HUES48 (cell line): ENCODE measurements around the gene HEPN1.

Experiments
- H3K27ac ChIP-seq: one replicate; pipeline ENCODE4 v1.7.0; 2013; ENCODE audit warnings: low read depth, low read length, inconsistent platforms
- H3K27me3 ChIP-seq: 2 replicates; pipeline ENCODE4 v1.6.1; 2013; ENCODE audit warnings: mild to moderate bottlenecking, low read length; ENCODE audit not compliant: control insufficient read depth, insufficient read depth
- H3K36me3 ChIP-seq: 2 replicates; pipeline ENCODE4 v1.6.1; 2013; ENCODE audit warnings: low read length; ENCODE audit not compliant: control insufficient read depth, insufficient read depth
- H3K4me1 ChIP-seq: 2 replicates; pipeline ENCODE4 v1.6.1; 2013; ENCODE audit warnings: mild to moderate bottlenecking, low read length; ENCODE audit not compliant: control insufficient read depth, insufficient read depth
- H3K4me3 ChIP-seq: 2 replicates; pipeline ENCODE4 v1.5.1; 2013; ENCODE audit warnings: mild to moderate bottlenecking, low read depth, low read length
- H3K9ac ChIP-seq: 2 replicates; pipeline ENCODE4 v1.6.1; 2013; ENCODE audit warnings: mild to moderate bottlenecking, low read depth, low read length, moderate library complexity
- H3K9me3 ChIP-seq: 2 replicates; pipeline ENCODE4 v1.6.1; 2013; ENCODE audit warnings: low read length; ENCODE audit not compliant: control insufficient read depth, insufficient read depth

Gene HEPN1

DNA sequence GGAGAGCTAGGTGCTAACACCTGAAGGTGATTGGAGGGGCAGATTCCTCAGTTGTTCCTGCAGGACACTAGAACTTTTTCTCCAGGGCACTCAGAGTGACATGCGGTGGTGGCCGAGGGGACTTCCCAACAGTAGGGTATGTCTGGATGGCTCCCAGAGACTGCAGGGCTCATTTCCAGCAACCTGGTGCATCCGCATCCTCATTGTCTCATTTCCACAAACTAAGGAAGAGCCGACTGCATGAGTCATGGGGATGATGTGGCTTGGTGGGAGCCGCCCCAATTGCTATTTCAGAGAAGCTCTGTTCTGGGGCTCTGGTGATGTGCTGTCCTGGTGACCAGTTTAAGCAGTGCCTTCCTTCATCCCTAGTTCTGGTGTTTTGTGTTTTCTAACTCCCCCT is 18.6 kb upstream of the HEPN1 start:
- H3K4me1 ChIP-seq = peaks cover 10% of the 10 kb centered on the region; the same call in 1 of the 2 replicates
- no peak overlapping the region for H3K9ac ChIP-seq

GRCh38 chr11:124902616-124903015 is 16.4 kb upstream of the HEPN1 start:
- Histone ChIP-seq H3K36me3 (no peaks in the 10 kb centered on the region), H3K27ac (no peak overlapping the region), H3K4me1 (peaks cover 10% of the 10 kb centered on the region; the same call in 1 of the 2 replicates), H3K27me3 (peaks cover 3% of the 10 kb centered on the region; the same call in 1 of the 2 replicates), H3K9me3 (no peaks in the 10 kb centered on the region), H3K4me3 (no peak overlapping the region), H3K9ac (no peak overlapping the region)

More for the DNA sequence above, 18.6 kb upstream of the HEPN1 start:
- no peak overlapping the region for H3K4me3 ChIP-seq
- H3K9me3 ChIP-seq = no peaks in the 10 kb centered on the region
- peak overlapping the region; percentile 14 for H3K27ac ChIP-seq
- H3K36me3 ChIP-seq = no peaks in the 10 kb centered on the region
- H3K27me3 ChIP-seq = peaks cover 3% of the 10 kb centered on the region; the same call in 1 of the 2 replicates

DNA sequence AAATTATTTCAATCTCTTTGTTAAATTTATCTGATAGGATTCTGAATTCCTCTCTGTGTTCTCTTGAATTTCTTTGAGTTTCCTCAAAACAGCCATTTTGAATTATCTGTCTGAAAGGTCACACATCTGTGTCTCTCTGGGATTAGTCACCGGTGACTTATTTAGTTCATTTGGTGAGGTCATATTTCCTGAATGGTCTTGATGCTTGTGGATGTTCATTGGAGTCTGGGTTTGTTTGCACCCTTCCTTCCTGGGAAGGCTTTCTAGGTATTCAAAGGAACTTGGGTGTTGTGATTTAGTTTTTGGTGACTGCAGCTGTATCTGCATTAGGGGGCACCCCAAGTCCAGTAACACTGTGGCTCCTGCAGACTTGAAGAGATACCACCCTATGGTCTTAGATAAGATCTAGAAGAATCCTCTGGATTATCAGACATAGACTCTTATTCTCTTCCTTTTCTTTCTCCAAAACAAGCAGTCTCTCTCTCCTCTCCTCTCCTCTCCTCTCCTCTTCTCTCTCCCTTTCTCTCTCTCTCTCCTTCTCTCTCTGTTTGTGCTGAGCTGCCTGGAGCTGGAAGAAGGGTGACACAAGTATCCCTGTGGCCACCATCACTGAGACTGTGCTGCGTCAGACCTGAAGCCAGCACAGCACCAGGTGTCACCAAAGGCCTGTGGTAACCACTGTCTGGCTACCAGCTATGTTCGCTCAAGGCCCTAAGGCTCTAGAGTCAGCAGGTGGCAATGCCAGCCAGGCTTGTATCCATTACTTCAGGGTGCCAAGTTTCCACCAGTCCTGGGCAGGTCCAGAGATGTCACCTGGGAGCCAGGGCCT is 3.3 kb upstream of the HEPN1 start:
- Histone ChIP-seq H3K4me1 (0 out of 2 replicates have a peak, but pooled peaks cover 5% of the 10 kb centered on the region), H3K27ac (no peak overlapping the region), H3K9ac (no peak overlapping the region), H3K27me3 (peaks cover 34% of the 10 kb centered on the region), H3K9me3 (no peaks in the 10 kb centered on the region; the same call in 1 of the 2 replicates), H3K36me3 (no peaks in the 10 kb centered on the region), H3K4me3 (no peak overlapping the region)

DNA sequence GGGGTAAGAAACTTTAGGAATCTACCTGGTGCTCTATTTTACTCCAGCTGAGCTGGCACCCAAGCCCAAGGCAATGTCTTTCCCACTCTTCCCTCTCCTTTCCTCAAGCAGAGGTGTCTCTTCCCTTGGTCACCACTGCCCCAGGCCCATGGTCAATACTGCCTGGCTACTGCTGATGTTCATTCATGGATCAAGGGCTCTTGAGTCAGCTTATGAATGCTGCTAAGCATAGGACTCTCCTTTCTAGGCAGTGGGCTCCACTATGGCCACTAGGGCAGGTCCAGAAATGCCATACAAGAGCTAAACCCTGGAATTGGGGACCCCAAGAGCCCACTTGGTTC is 2.7 kb upstream of the HEPN1 start:
- no peaks in the 10 kb centered on the region; the same call in 1 of the 2 replicates for H3K9me3 ChIP-seq
- no peaks in the 10 kb centered on the region for H3K36me3 ChIP-seq
- no peak overlapping the region for H3K9ac ChIP-seq
- no peak overlapping the region for H3K27ac ChIP-seq
- H3K27me3 ChIP-seq = peaks cover 40% of the 10 kb centered on the region
- no peak overlapping the region for H3K4me3 ChIP-seq
- H3K4me1 ChIP-seq = 0 out of 2 replicates have a peak, but pooled peaks cover 5% of the 10 kb centered on the region

DNA sequence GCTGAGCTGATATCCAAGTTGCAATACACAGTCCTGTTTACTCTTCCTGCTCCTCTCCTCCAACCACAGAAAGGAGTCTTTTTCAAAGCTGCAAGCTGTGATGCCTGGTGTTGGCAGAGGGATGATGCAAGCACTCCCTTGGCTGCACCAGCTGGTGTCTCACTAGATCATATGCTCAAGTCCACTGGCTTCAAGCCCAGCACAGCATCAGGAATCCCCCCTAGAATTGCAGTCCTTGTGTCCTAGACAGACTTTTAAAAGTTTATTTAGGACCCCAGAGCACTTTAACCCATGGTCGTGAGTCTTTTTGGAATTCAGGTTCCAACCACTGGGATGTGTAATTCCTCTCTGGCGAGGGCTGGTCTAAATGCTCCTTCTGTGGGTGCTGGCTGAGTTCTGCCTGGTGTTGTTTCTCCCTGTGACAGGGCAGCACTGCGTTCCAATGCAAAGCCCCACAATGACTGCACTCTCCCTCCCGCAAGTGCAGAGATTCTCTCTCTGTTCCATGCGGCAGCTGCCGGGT is 1.9 kb upstream of the HEPN1 start:
- 0 out of 2 replicates have a peak, but pooled peaks cover 5% of the 10 kb centered on the region for H3K4me1 ChIP-seq
- no peaks in the 10 kb centered on the region; the same call in 1 of the 2 replicates for H3K9me3 ChIP-seq
- no peaks in the 10 kb centered on the region for H3K36me3 ChIP-seq
- no peak overlapping the region for H3K4me3 ChIP-seq
- H3K27ac ChIP-seq = no peak overlapping the region
- no peak overlapping the region for H3K9ac ChIP-seq
- peaks cover 48% of the 10 kb centered on the region for H3K27me3 ChIP-seq

DNA sequence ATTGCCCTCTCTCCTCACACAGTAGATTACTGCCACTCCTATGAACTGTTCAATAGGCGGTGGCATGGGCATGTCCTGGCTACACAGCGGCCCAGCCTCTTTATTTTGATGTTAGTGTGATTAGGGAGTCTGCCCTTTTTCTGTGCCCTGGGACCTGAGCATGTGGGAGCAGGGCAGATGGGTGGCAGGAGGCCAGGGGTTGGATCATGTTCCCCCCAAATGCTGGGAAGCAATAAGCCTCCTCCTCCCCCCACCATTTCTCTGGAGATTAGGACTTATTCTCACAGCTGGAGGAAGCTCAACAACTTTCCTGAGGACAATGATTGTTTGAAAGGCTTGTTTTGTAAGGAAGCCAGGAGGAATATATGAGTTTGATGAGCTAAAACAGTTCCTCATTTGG is 848 bp downstream of the HEPN1 start:
- Histone ChIP-seq H3K27me3 (peaks cover 74% of the 10 kb centered on the region), H3K9ac (no peak overlapping the region), H3K4me3 (no peak overlapping the region)

DNA sequence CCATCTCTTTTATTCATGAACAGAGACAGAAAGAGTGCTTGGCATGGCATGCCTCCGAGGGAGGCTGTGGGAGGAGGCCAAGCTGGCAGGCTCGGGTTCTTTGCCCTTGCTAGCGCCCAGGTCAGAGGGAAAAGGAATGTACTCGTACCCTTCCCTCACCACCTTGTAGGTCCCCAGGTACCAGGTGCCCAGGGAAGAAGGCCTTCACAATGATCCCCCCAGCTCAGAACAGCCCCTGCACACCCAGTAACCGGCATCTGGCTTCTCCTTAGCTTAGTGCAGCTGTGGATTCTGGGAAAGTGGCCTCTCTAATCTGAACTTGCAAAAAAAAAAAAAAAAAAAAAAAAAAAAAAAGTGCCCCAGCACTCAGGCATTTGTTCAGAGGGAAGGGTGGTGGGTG is 1.3 kb downstream of the HEPN1 start:
- Histone ChIP-seq H3K27me3 (peaks cover 74% of the 10 kb centered on the region), H3K4me3 (peak overlapping the region; percentile 55), H3K9me3 (no peaks in the 10 kb centered on the region), H3K36me3 (no peaks in the 10 kb centered on the region), H3K4me1 (0 out of 2 replicates have a peak, but pooled peaks cover 5% of the 10 kb centered on the region), H3K9ac (no peak overlapping the region), H3K27ac (no peak overlapping the region)

More for the DNA sequence above, 848 bp downstream of the HEPN1 start:
- H3K27ac ChIP-seq = no peak overlapping the region
- H3K36me3 ChIP-seq = no peaks in the 10 kb centered on the region
- H3K4me1 ChIP-seq = 0 out of 2 replicates have a peak, but pooled peaks cover 5% of the 10 kb centered on the region
- H3K9me3 ChIP-seq = no peaks in the 10 kb centered on the region

DNA sequence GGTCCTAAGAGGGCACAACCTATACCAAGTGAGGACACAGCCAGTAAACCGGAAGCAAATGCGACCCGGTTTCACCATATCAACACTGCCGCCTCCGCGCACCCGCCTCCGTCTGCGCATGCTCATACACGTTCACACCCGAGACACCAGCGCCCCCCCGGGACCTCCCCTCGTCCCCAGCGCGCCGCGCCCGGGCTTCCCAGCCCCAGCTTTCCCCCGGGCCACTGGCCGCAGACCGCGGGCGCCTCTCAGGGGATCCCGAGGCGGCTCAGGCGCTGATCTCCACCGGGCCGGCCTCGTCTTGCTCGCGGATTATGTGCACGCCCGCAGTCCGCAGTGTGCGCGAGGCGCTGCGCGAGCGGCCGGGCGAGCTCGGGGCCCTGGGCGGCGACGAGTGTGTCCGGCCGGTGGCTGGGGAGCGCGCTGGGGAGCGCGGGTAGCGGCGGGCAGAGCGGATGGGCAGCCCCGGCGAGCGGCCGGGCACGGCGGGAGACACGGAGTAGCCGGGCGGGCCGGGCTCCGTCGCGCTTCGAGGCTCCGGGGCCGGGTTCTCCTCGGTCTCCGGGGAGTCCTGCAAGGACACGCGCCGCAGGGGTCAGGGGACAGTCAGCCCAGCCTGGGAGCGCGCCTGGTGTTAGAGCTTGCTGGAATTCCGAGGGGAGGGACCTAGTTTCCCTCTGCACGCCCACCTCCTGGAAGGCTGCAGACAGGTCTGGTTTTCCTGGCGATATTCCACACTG is 2.0 kb downstream of the HEPN1 start:
- 0 out of 2 replicates have a peak overlapping the region, but pooled peaks have one; percentile 35 for H3K9ac ChIP-seq
- peaks cover 74% of the 10 kb centered on the region for H3K27me3 ChIP-seq
- H3K4me3 ChIP-seq = peak overlapping the region; percentile 55
- H3K27ac ChIP-seq = no peak overlapping the region
- no peaks in the 10 kb centered on the region for H3K9me3 ChIP-seq
- H3K36me3 ChIP-seq = no peaks in the 10 kb centered on the region
- H3K4me1 ChIP-seq = 0 out of 2 replicates have a peak, but pooled peaks cover 5% of the 10 kb centered on the region

DNA sequence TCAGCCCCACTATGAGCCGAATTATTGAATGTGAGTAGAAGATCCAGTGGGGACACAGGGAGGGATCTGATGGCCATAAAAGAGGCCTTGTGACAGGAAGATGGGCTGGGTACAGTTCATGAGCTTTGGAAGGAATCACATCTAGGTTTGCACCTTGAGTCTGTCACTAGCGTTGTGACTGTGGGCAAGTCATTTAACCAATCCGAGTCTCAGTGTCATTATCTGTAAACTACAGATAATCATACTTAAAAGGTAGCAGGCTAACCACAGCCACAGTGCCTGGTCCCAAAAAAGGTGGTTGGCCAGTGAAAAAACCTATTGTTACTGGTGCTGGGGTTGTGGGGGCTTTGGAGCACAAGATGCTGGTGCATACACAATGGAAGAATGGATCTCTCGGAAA is 3.8 kb downstream of the HEPN1 start:
- H3K9ac ChIP-seq = no peak overlapping the region
- no peaks in the 10 kb centered on the region for H3K36me3 ChIP-seq
- H3K27ac ChIP-seq = no peak overlapping the region
- peaks cover 68% of the 10 kb centered on the region for H3K27me3 ChIP-seq
- 0 out of 2 replicates have a peak, but pooled peaks cover 5% of the 10 kb centered on the region for H3K4me1 ChIP-seq
- H3K4me3 ChIP-seq = no peak overlapping the region
- H3K9me3 ChIP-seq = no peaks in the 10 kb centered on the region

- H3K9ac ChIP-seq = no peak overlapping the region
- no peaks in the 10 kb centered on the region for H3K36me3 ChIP-seq
- H3K9me3 ChIP-seq = no peaks in the 10 kb centered on the region
- peaks cover 65% of the 10 kb centered on the region for H3K27me3 ChIP-seq
- 0 out of 2 replicates have a peak, but pooled peaks cover 5% of the 10 kb centered on the region for H3K4me1 ChIP-seq
- H3K27ac ChIP-seq = no peak overlapping the region
- H3K4me3 ChIP-seq = no peak overlapping the region
These were observed 4.2 kb downstream of the HEPN1 start for GRCh38 chr11:124923296-124923695.
